ENCODE results near the gene VARS2.

VARS2 gene

GRCh38 chr6:30951907-30952469 is 38.0 kb downstream of the VARS2 start (continued):
- TF ChIP-seq, protein P1, sequence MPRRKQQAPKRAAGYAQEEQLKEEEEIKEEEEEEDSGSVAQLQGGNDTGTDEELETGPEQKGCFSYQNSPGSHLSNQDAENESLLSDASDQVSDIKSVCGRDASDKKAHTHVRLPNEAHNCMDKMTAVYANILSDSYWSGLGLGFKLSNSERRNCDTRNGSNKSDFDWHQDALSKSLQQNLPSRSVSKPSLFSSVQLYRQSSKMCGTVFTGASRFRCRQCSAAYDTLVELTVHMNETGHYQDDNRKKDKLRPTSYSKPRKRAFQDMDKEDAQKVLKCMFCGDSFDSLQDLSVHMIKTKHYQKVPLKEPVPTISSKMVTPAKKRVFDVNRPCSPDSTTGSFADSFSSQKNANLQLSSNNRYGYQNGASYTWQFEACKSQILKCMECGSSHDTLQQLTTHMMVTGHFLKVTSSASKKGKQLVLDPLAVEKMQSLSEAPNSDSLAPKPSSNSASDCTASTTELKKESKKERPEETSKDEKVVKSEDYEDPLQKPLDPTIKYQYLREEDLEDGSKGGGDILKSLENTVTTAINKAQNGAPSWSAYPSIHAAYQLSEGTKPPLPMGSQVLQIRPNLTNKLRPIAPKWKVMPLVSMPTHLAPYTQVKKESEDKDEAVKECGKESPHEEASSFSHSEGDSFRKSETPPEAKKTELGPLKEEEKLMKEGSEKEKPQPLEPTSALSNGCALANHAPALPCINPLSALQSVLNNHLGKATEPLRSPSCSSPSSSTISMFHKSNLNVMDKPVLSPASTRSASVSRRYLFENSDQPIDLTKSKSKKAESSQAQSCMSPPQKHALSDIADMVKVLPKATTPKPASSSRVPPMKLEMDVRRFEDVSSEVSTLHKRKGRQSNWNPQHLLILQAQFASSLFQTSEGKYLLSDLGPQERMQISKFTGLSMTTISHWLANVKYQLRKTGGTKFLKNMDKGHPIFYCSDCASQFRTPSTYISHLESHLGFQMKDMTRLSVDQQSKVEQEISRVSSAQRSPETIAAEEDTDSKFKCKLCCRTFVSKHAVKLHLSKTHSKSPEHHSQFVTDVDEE (CRISPR knock-in tag; IDR thresholded peaks at IDR 0.05) = no peak
- TF ChIP-seq CSDC2 (CRISPR knock-in tag; IDR thresholded peaks at IDR 0.05) = no peak

GRCh38 chr6:30954631-30955366 is 40.8 kb downstream of the VARS2 start:
- no peak for TF ChIP-seq PPARA (CRISPR knock-in tag; IDR thresholded peaks at IDR 0.05; ENCODE audit: borderline replicate concordance)
- TF ChIP-seq ZNF70 (CRISPR knock-in tag; IDR thresholded peaks at IDR 0.05) = no peak
- no peak for TF ChIP-seq ZFP3 (CRISPR knock-in tag; IDR thresholded peaks at IDR 0.05)
- no peak for TF ChIP-seq POU6F1 (CRISPR knock-in tag; IDR thresholded peaks at IDR 0.05; ENCODE audit: borderline replicate concordance, low read depth)
- no peak for TF ChIP-seq ESRRG (CRISPR knock-in tag; IDR thresholded peaks at IDR 0.05)
- TF ChIP-seq, protein P1 (CRISPR knock-in tag; IDR thresholded peaks at IDR 0.05) = no peak
- no peak for TF ChIP-seq ZNF8 (CRISPR knock-in tag; IDR thresholded peaks at IDR 0.05)
- ATAC-seq = peak; percentile 60

- ATAC-seq = peak; percentile 78
- TF ChIP-seq ZNF8 (CRISPR knock-in tag; IDR thresholded peaks at IDR 0.05) (no peak), POU6F1 (CRISPR knock-in tag; IDR thresholded peaks at IDR 0.05; ENCODE audit: borderline replicate concordance, low read depth) (no peak), TOX (CRISPR knock-in tag; IDR thresholded peaks at IDR 0.05; ENCODE audit: borderline replicate concordance) (no peak), RARB (CRISPR knock-in tag; IDR thresholded peaks at IDR 0.05) (no peak), TCF4 (CRISPR knock-in tag; IDR thresholded peaks at IDR 0.05; ENCODE audit: borderline replicate concordance) (no peak), BACH2 (CRISPR knock-in tag; IDR thresholded peaks at IDR 0.05; ENCODE audit: borderline replicate concordance) (no peak), ARNTL (CRISPR knock-in tag; IDR thresholded peaks at IDR 0.05; ENCODE audit: borderline replicate concordance, low read depth) (no peak), PATZ1 (CRISPR knock-in tag; IDR thresholded peaks at IDR 0.05; ENCODE audit: borderline replicate concordance) (no peak), ESRRG (CRISPR knock-in tag; IDR thresholded peaks at IDR 0.05) (no peak), ISL1 (CRISPR knock-in tag; IDR thresholded peaks at IDR 0.05) (no peak), ZNF70 (CRISPR knock-in tag; IDR thresholded peaks at IDR 0.05) (no peak)
Measured at GRCh38 chr6:30955367-30956042, 41.5 kb downstream of the VARS2 start.

Data from SK-N-SH treated with all-trans-retinoic acid at 6 μM for 48 hours (cell line).